GM15510 (cell line): ENCODE data around the gene SMARCA1.

Experiments used
- POLR2A ChIP-seq: IDR thresholded peaks from 3 replicates; pipeline ENCODE4 v1.6.1; 2011; ENCODE audit warnings: borderline replicate concordance; ENCODE audit not compliant: insufficient read length; ENCODE audit errors: extremely low read depth

SMARCA1 gene

DNA sequence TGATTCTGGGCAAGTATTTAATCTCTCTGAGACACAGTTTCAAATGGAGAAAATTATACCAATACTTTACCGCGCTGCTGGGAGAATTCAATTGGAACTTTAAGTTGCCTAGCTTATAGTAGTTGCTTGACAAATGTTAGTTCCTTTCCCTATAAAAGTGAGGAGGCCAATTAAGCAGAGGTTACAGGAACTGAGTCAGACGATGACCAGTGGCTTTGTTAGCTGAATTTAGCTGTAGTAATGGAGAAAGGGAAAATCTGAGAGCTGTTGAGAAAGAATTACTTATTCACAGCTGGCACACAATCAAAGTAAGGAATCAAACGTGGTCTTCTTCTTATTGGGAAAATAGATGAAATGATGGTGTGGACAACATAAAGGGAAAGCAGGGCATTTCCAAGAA lies 29.6 kb downstream of the SMARCA1 start:
- no peak for TF ChIP-seq POLR2A

DNA sequence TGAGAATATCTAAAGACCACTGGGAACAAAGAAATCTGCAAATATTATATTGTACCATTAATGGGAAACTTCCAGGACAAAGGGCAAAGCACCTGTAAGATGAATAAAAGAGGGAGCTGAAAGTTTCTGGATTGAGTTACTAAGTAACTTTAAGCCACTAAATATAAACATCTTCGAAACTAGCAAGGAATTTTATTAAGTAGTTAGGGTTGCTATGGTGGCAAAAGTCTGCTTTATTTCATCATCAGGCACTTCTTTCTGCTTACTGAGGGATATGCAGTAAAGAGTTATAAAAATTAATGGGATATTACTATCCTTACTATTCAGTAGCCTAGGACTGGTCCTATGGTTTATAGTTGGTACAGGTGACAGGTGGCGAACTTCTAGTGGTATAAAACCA lies 33.0 kb downstream of the SMARCA1 start:
- no peak for TF ChIP-seq POLR2A

DNA sequence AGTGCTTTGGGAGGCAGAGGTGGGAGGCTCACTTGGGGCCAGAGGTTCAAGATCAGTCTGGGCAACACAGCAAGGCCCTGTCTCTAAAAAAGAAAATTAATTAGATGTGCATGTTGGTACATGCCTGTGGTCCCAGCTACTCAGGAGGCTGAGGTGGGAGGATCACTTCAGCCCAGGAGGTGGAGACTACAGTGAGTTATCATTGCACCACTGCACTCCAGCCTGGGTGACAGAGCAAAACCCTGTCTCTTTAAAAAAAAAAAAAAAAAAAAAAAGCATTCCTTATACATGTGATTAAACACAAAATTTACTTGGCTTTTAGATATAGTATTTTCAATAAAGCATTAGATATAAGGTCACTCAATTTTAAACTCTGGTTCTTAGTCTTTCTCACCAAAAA lies 34.9 kb downstream of the SMARCA1 start:
- TF ChIP-seq POLR2A, result no peak

DNA sequence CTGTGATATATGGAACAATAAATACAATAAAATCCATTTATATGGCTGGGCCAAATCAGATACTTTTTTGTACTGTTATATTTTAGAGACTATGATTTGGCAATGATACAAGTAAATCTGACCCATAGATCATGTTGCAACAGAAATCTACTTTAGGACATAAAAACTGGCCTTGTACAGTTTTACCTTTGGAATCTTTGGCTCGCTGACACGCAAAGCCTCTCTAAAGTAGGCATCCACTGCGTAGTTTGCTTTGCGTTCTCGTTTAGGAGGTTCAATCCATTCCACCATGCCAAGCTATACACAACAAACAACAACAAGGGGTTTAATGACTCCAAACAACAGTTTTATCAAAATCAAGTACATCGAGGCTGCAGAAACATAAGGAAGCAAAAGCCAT lies 42.4 kb downstream of the SMARCA1 start:
- no peak for TF ChIP-seq POLR2A

DNA sequence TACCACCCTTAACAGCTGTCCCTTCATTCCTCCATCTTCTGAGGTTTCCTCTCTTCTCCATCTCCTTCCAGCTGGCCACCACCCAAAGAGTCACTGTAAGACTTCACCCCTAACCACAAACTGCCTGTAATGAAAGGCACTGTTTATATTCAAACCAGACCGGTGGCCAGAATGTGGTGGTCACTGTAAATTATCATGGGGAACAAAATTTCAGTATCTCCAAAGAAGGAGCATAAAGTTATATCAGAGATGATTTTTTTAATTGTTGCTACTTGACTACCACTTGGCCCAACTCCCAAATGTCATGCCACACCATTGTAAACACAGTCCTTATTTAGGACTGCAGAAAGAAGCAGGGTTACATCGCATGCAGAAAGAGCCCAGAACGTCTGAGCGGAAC lies 44.8 kb downstream of the SMARCA1 start:
- no peak for TF ChIP-seq POLR2A

DNA sequence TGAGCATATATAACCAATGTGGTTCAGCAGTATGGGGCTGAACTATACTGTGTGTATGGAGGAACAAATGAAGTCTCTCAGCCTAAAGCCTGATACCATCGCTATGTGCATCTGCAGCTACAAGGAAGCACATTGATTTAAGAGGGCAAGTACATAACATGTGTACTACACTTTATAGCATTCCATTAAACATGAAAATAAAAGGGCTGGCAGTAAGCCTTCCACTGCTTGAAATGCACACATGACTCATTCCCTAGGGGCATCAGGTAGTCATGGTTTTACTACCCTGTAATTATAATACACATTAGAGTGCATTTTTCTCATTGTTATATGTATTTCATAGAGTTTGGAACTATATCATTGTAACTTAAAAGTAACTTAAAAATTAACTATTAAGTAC lies 51.2 kb downstream of the SMARCA1 start:
- no peak for TF ChIP-seq POLR2A

DNA sequence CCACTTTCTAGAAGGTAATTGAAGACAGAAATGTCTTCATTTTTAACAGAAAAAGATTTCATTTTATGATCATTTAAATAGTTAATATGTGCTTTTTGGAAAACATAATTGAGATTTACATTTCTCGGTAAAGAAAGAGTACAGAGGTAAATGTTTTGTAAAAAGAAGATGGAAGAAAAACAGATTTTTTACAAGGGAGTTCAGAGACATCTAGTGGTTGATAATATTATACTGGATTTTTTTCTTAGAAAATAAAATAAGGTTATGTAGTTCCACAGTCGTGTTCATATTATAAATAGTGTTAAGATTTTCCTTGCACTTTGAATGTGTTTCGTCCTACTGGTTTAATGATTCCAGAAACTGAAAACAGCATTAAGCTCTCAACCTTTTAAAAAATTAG lies 60.6 kb downstream of the SMARCA1 start:
- TF ChIP-seq POLR2A, result no peak

DNA sequence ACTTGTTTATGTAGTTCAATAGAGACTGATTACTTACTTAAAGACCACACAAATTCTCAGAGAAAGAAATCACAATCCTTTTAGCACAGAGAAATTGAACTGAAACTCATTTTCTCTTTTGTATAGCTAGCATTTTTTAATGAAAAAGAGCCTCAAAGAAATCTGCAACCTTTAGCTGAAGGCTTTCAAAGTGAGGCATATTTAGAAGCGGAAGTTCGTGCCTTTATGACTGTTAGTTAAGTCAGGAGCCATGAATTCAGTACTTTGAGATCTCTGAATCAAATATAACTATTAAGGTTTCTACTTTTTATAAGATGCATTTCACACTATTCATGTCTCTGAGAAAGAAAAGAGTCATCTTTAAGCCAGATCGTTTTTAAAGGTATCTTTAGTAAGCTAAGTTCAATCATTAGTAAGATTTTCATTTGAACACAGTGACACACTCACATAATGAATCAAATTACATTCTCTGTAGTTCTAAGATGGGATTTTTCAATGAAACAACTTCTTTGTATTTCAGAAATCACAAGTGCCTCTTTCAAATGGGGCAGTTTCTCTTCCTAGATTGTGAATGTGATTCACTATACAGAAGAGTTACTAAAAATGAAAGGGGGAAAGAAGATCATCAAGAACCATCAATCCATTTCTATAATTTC lies 61.4 kb downstream of the SMARCA1 start:
- no peak for TF ChIP-seq POLR2A

DNA sequence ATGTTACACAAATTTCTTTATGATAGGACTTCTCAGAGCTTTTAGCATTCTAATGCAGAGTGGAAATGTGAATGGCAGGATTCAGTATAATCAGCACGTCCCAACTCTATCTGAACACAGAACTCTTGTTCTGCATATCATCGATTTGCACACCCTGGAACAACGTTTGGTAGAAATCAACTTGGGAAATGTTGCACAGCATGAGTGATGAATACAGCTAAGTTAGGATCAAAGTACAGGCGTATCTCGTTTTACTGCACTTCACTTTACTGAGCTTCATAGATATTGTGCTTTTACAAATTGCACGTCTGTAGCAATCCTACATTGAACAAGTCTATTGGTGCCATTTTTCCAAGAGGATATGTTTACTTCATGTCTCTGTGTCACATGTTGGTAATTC lies 70.8 kb downstream of the SMARCA1 start:
- no peak for TF ChIP-seq POLR2A

DNA sequence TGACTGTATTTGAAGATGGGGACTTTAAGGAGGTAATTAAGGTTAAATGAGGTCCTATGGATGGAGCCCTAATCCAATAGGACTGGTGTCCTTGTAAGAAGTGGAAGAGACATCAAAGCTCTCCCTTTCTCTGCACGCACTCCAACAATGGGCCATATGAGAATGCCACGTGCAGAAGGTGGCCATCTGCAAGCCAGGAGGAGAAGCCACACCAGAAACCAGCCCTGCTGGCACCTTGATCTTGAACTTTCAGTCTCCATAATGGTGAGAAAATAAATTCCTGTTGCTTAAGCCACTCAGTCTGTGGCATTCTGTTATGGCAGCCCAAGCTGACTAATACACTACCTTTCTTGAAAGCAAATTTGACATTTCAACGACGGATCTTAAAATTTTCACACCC lies 73.2 kb downstream of the SMARCA1 start:
- no peak for TF ChIP-seq POLR2A

DNA sequence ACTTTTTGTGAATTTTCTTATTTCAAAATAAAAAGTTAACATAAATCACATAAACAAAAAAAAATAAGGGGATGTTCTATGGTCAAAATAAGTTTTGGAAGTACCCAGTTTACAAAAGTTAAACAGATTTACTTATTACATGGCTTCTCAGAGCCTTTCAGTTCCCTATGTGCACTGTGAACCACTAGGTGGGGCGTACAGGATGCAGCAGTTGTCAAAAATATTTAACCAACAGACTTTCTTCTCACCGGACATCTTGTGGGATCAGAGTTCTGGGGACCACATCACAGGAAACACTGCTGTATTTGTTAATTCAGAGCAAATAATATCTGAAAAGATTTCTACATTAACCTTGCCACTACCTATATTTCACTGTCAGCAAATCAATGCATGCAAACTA lies 74.1 kb downstream of the SMARCA1 start:
- TF ChIP-seq POLR2A, result no peak

DNA sequence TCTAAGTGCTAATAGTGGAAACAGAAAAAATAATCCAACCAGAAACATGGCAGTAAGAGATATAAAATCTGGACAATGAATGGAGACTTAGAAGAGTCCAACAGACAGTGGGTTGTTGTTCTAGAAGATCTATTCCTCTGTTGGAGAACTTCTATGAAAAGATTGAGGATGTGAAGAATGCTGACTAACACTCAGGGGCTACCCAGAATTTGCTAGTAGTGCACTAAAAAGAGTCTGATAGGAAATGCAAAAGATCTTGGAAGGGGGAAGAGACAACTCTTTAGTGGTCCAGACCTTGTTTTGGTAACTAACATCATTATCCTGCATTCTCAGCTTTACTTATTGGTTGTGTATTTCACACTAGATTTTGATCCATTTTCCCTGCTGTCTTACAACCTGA lies 77.9 kb downstream of the SMARCA1 start:
- no peak for TF ChIP-seq POLR2A

DNA sequence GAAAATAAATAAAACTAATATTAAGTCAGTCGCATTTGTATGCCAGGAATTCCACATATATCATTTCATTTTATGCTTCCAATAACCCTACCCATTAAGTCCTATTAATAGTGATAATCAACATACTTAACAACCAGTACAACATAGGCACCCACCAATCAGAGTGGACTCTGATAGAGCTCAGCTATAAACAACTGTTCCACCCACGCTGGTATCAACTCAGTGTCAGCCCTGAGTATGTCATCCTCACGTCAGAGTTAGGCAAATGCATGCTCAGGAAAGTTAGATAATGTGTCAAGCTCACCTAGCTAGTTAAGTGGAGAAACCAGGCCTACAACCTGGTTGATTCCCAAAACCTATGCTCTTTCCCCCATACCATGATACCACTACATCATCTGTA lies 89.3 kb downstream of the SMARCA1 start:
- TF ChIP-seq POLR2A, result no peak

DNA sequence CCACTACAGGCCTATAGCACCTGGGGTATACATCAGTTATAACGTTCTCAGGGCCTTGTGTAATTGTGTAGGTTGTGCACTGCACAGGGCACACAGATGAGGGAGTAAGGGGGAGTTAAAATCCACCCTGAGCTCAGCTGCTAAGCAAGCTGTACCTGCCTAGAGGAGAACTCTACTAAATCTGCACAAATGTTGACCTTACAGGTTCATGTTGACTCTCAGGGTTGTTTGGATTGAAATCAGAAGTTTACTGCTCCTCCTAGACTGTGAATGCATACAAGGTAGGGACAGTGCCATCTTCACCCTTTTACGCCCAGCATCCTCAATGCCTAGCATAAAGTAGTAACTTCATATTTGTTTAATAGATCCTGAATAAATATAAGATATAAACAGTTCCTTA lies 89.8 kb downstream of the SMARCA1 start:
- no peak for TF ChIP-seq POLR2A

DNA sequence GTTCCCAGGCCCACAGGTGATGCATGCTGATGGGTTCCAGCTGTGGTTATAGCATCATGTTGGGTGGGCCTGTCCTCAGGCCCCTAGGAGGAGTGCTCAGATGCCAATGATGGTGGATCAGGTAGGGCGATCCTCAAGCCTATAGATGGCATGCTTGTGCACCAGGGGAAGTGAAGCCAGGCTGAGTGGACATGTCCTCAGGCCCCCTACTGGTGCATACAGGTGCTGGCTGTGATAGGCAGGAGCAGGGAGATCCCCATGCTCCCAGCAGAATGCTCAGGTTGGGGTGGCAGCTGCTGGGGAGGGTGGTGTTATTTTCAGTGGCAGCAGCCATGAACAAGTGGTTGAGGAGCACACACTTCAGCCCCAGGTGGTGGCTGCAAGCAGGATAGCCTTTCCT lies 96.0 kb downstream of the SMARCA1 start:
- no peak for TF ChIP-seq POLR2A

DNA sequence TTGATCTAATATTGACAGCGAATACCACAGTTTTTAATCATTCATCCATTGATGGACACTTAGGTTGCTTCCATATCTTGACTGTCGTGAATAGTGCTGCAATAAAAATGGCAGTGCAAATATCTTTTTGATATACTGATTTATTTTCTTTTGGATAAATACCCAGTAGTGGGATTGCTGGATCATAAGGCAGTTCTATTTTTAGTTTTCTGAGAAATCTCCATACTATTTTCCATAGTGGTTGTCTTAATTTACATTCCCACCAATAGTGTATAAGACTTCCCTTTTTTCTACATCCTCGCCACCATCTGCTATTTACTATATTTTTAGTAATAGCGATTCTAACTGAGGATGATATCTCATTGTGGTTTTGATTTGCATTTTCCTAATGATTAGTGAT lies 100.1 kb downstream of the SMARCA1 start:
- TF ChIP-seq POLR2A, result no peak

DNA sequence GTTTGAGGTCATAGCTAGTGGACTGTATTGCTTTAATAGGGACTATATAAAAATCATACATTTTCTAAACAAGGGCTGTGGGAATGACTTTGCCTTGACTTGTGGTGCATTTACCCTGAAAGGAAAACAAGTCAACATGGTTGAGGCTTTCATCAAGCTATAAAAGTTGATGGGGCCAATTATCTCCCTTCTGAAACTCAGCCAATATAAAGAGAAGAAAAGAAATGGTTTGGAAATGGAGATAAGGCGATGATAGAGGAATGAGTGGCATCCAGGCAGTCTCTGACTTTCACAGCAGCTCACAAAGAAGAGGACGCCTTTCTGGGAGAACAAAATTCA lies 118.7 kb downstream of the SMARCA1 start:
- no peak for TF ChIP-seq POLR2A
